ENCODE results near the gene RUFY1. TPM values are rescaled to one million over a fixed set of nuclear protein-coding genes. Genes with fewer than 3 reads are reported as not detected.
"Not testable (repeated sequence)": the region's sequence is repeated elsewhere in the genome, so short reads cannot be mapped to it uniquely, and the experiment has no call there.

The RUFY1 gene
- total and polyA plus RNA-seq, 4 donors = 32.2 to 51.2 (median 48.5) TPM

DNA sequence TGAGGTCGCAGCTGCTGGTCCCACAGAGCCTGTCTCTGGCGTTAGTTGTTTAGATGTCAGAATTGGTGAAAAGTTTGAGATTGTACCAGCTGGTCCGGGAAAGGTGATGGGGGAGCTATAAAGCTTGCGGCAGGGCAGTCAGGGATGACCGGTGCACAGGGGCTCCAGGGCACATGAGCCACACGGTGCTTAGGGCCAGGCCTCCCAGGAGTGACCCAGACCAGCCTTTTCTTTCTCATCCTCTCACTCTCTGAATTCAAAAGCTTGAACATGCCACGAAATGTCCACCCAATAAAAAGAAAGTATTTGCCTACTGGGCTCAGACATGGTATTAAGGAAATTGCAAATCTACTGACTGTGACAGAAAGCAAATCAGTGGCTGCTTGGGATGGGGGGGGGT is 34.9 kb upstream of the RUFY1 start:
- not testable (repeated sequence) for H3K4me1 ChIP-seq (ENCODE audit: control insufficient read depth, insufficient read depth, low read length)
- 69% methylated on average over 2 of the region's 7 CpGs for WGBS (ENCODE audit: insufficient coverage)

GRCh38 chr5:179516221-179516620 is 34.1 kb upstream of the RUFY1 start:
- DNase-seq (ENCODE audit: low read depth in 4 of 6, low spot score in 6 of 6) = no peak
- Histone ChIP-seq H3K27ac (ENCODE audit: low read depth, low read length) (no peak overlapping the region), H3K27me3 (ENCODE audit: control insufficient read depth, insufficient read depth, low read length) (no peaks in the 10 kb centered on the region), H3K36me3 (ENCODE audit: control insufficient read depth, insufficient read depth, low read length) (no peaks in the 10 kb centered on the region), H3K9me3 (ENCODE audit: control insufficient read depth, insufficient read depth, low read length) (no peaks in the 10 kb centered on the region), H3K4me1 (ENCODE audit: control insufficient read depth, insufficient read depth, low read length) (no peaks in the 10 kb centered on the region), H3K4me3 (ENCODE audit: low read depth, low read length) (no peak overlapping the region)
- WGBS (ENCODE audit: insufficient coverage) = 93% methylated on average over 8 of the region's 9 CpGs

More for the DNA sequence above, 34.9 kb upstream of the RUFY1 start:
- not testable (repeated sequence) for H3K4me3 ChIP-seq (ENCODE audit: low read depth, low read length); H3K36me3 ChIP-seq (ENCODE audit: control insufficient read depth, insufficient read depth, low read length); H3K27me3 ChIP-seq (ENCODE audit: control insufficient read depth, insufficient read depth, low read length); H3K27ac ChIP-seq (ENCODE audit: low read depth, low read length); H3K9me3 ChIP-seq (ENCODE audit: control insufficient read depth, insufficient read depth, low read length); DNase-seq (ENCODE audit: low read depth in 4 of 6, low spot score in 6 of 6)

GRCh38 chr5:179517746-179518145 is 32.6 kb upstream of the RUFY1 start:
- H3K36me3 ChIP-seq (ENCODE audit: control insufficient read depth, insufficient read depth, low read length); H3K4me1 ChIP-seq (ENCODE audit: control insufficient read depth, insufficient read depth, low read length); H3K4me3 ChIP-seq (ENCODE audit: low read depth, low read length); H3K27me3 ChIP-seq (ENCODE audit: control insufficient read depth, insufficient read depth, low read length); H3K9me3 ChIP-seq (ENCODE audit: control insufficient read depth, insufficient read depth, low read length); H3K27ac ChIP-seq (ENCODE audit: low read depth, low read length); DNase-seq (ENCODE audit: low read depth in 4 of 6, low spot score in 6 of 6): not testable (repeated sequence)
- WGBS (ENCODE audit: insufficient coverage) = no CpG with 5 or more reads among the region's 7 CpGs

DNA sequence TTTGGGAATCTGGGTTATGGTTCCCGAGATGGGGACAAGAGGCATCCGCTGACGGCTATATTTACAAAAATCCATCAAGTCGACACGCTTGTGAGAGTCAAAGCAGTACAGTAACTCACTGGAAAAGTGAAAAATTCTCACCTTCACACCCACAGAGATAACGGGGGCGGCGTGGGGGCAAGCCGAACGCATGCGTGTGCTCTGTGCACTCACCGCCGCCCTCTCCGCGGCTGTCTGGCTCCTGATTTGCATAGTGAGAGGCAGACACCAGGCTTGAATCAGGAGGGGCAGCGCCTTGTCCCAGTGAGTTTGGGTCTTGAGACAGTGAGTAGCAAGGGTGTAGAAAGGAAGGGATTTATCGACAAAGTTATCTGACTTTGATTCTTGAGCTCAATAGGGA is 32.0 kb upstream of the RUFY1 start:
- H3K27me3 ChIP-seq (ENCODE audit: control insufficient read depth, insufficient read depth, low read length); DNase-seq (ENCODE audit: low read depth in 4 of 6, low spot score in 6 of 6); H3K27ac ChIP-seq (ENCODE audit: low read depth, low read length); H3K9me3 ChIP-seq (ENCODE audit: control insufficient read depth, insufficient read depth, low read length); H3K4me3 ChIP-seq (ENCODE audit: low read depth, low read length); H3K36me3 ChIP-seq (ENCODE audit: control insufficient read depth, insufficient read depth, low read length); H3K4me1 ChIP-seq (ENCODE audit: control insufficient read depth, insufficient read depth, low read length): not testable (repeated sequence)
- no CpG with 5 or more reads among the region's 17 CpGs for WGBS (ENCODE audit: insufficient coverage)

DNA sequence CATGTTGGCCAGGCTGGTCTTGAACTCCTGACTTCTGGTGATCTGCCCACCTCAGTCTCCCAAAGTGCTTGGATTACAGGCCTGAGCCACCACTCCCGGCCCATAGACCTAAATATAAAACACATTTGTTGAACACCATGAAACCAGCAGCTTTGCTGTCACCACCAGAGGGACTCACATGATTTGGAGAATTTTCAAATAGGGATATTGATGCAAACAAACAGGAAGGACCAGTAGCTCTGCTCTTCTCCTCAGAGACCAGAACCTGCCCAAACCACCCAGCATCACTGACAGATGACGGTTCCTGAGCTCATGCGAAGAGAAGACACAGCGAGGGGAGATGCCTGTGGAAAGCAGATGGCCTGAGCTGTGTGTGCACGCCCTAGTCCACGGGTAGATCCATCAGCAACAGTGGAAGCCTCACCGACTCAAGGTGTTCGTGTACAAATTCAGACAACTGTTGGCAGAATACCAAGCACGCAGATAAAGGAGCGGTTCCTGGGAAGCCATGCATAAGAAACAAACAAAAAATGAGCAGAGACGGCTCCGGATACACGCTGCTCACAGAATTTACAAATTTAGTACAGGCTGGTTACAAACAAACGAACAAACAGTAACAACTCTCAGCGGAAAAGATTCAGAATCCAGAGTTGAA is 30.8 kb upstream of the RUFY1 start:
- WGBS (ENCODE audit: insufficient coverage) = 61% methylated on average over 9 of the region's 15 CpGs
- not testable (repeated sequence) for H3K9me3 ChIP-seq (ENCODE audit: control insufficient read depth, insufficient read depth, low read length); H3K4me1 ChIP-seq (ENCODE audit: control insufficient read depth, insufficient read depth, low read length); H3K27me3 ChIP-seq (ENCODE audit: control insufficient read depth, insufficient read depth, low read length); H3K27ac ChIP-seq (ENCODE audit: low read depth, low read length); H3K4me3 ChIP-seq (ENCODE audit: low read depth, low read length); H3K36me3 ChIP-seq (ENCODE audit: control insufficient read depth, insufficient read depth, low read length)
- peak in 1 of 6 donors; percentile 18 for DNase-seq (ENCODE audit: low read depth in 4 of 6, low spot score in 6 of 6)

- H3K9me3 ChIP-seq (ENCODE audit: control insufficient read depth, insufficient read depth, low read length); DNase-seq (ENCODE audit: low read depth in 4 of 6, low spot score in 6 of 6); H3K4me3 ChIP-seq (ENCODE audit: low read depth, low read length); H3K27me3 ChIP-seq (ENCODE audit: control insufficient read depth, insufficient read depth, low read length); H3K36me3 ChIP-seq (ENCODE audit: control insufficient read depth, insufficient read depth, low read length); H3K4me1 ChIP-seq (ENCODE audit: control insufficient read depth, insufficient read depth, low read length); H3K27ac ChIP-seq (ENCODE audit: low read depth, low read length): not testable (repeated sequence)
- WGBS (ENCODE audit: insufficient coverage) = 87% methylated on average over 3 of the region's 5 CpGs
These were observed 28.2 kb upstream of the RUFY1 start for GRCh38 chr5:179522107-179522506.

DNA sequence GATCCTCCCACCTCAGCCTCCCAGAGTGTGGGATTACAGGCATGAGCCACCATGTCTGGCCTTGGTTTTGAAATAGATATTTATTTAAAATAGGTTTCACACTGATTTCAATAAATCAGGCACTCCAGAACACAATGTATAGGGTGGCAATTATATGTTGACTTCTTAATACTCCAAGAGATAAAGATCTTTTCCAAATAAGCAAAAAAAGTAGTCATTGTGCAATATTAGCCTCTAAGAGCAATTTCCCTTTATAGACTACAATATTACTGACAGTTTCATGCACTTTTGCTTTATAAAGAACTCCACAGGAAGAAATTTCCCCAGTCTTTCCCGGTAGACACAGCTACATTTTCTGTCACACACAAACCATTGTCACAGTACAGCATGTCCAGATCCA is 23.4 kb upstream of the RUFY1 start:
- no peak overlapping the region for H3K27ac ChIP-seq (ENCODE audit: low read depth, low read length)
- H3K27me3 ChIP-seq (ENCODE audit: control insufficient read depth, insufficient read depth, low read length) = peaks cover 7% of the 10 kb centered on the region
- no peak overlapping the region for H3K4me3 ChIP-seq (ENCODE audit: low read depth, low read length)
- 40% methylated on average over 1 of the region's 1 CpG for WGBS (ENCODE audit: insufficient coverage)
- DNase-seq (ENCODE audit: low read depth in 4 of 6, low spot score in 6 of 6) = no peak
- no peaks in the 10 kb centered on the region for H3K36me3 ChIP-seq (ENCODE audit: control insufficient read depth, insufficient read depth, low read length)
- H3K9me3 ChIP-seq (ENCODE audit: control insufficient read depth, insufficient read depth, low read length) = no peaks in the 10 kb centered on the region
- H3K4me1 ChIP-seq (ENCODE audit: control insufficient read depth, insufficient read depth, low read length) = peaks cover 10% of the 10 kb centered on the region

- Histone ChIP-seq H3K4me3 (ENCODE audit: low read depth, low read length) (peak overlapping the region; percentile 43), H3K27ac (ENCODE audit: low read depth, low read length) (no peak overlapping the region), H3K27me3 (ENCODE audit: control insufficient read depth, insufficient read depth, low read length) (peaks cover 7% of the 10 kb centered on the region), H3K4me1 (ENCODE audit: control insufficient read depth, insufficient read depth, low read length) (peaks cover 10% of the 10 kb centered on the region), H3K36me3 (ENCODE audit: control insufficient read depth, insufficient read depth, low read length) (no peaks in the 10 kb centered on the region), H3K9me3 (ENCODE audit: control insufficient read depth, insufficient read depth, low read length) (no peaks in the 10 kb centered on the region)
- DNase-seq (ENCODE audit: low read depth in 4 of 6, low spot score in 6 of 6) = peak in 3 of 6 donors; percentile 9 to 68 (median 59)
- whole genome bisulfite sequencing (ENCODE audit: insufficient coverage) = 31% methylated on average over 56 of the region's 65 CpGs
These were observed 20.0 kb upstream of the RUFY1 start for GRCh38 chr5:179530069-179530998.

GRCh38 chr5:179533024-179533423 is 17.3 kb upstream of the RUFY1 start:
- Histone ChIP-seq H3K27me3 (ENCODE audit: control insufficient read depth, insufficient read depth, low read length) (peaks cover 7% of the 10 kb centered on the region), H3K36me3 (ENCODE audit: control insufficient read depth, insufficient read depth, low read length) (no peaks in the 10 kb centered on the region), H3K4me3 (ENCODE audit: low read depth, low read length) (no peak overlapping the region), H3K27ac (ENCODE audit: low read depth, low read length) (no peak overlapping the region), H3K9me3 (ENCODE audit: control insufficient read depth, insufficient read depth, low read length) (no peaks in the 10 kb centered on the region), H3K4me1 (ENCODE audit: control insufficient read depth, insufficient read depth, low read length) (peaks cover 10% of the 10 kb centered on the region)
- no peak for DNase-seq (ENCODE audit: low read depth in 4 of 6, low spot score in 6 of 6)
- 97% methylated on average over 6 of the region's 6 CpGs for WGBS (ENCODE audit: insufficient coverage)

- no peaks in the 10 kb centered on the region for H3K9me3 ChIP-seq (ENCODE audit: control insufficient read depth, insufficient read depth, low read length)
- no peak overlapping the region for H3K27ac ChIP-seq (ENCODE audit: low read depth, low read length)
- H3K4me1 ChIP-seq (ENCODE audit: control insufficient read depth, insufficient read depth, low read length) = peaks cover 10% of the 10 kb centered on the region
- WGBS (ENCODE audit: insufficient coverage) = no CpG with 5 or more reads among the region's 5 CpGs
- no peak for DNase-seq (ENCODE audit: low read depth in 4 of 6, low spot score in 6 of 6)
- H3K36me3 ChIP-seq (ENCODE audit: control insufficient read depth, insufficient read depth, low read length) = no peaks in the 10 kb centered on the region
- no peak overlapping the region for H3K4me3 ChIP-seq (ENCODE audit: low read depth, low read length)
- peaks cover 7% of the 10 kb centered on the region for H3K27me3 ChIP-seq (ENCODE audit: control insufficient read depth, insufficient read depth, low read length)
These were observed 16.4 kb upstream of the RUFY1 start for GRCh38 chr5:179533907-179534306.
